Activated CD4-positive, alpha-beta T cell treated with anti-CD3 and anti-CD28 coated beads, Interleukin-2, amount 50 U/mL, for 24 hours (primary cell): ENCODE results near the gene SLC30A5.
"Not testable (repeated sequence)": the region's sequence is repeated elsewhere in the genome, so short reads cannot be mapped to it uniquely, and the experiment has no call there.

Experiments used
- DNase-seq, 2 donors: peaks; one replicate each; pipeline ENCODE4 v3.0.0-alpha.2; 2020; ENCODE audit warnings: low read depth in 1 of 2, low spot score in 1 of 2

Gene SLC30A5

GRCh38 chr5:69103521-69103920, 9.7 kb downstream of the SLC30A5 start:
- no peak for DNase-seq

- no peak for DNase-seq
Observed at GRCh38 chr5:69105996-69106906, 12.4 kb downstream of the SLC30A5 start.

- DNase-seq = not testable (repeated sequence)
Observed at GRCh38 chr5:69108367-69108766, 14.6 kb downstream of the SLC30A5 start.

- no peak for DNase-seq
Observed at GRCh38 chr5:69113851-69114250, 20.0 kb downstream of the SLC30A5 start.

GRCh38 chr5:69115526-69115925, 21.7 kb downstream of the SLC30A5 start:
- DNase-seq = no peak

GRCh38 chr5:69129413-69129812, 35.6 kb downstream of the SLC30A5 start:
- no peak for DNase-seq

- DNase-seq = no peak
Observed at GRCh38 chr5:69130241-69130640, 36.4 kb downstream of the SLC30A5 start.

- no peak for DNase-seq
Observed at GRCh38 chr5:69131304-69131703, 37.5 kb downstream of the SLC30A5 start.

GRCh38 chr5:69134126-69134525, 40.3 kb downstream of the SLC30A5 start:
- no peak for DNase-seq

- DNase-seq = no peak
Observed at GRCh38 chr5:69136293-69136692, 42.5 kb downstream of the SLC30A5 start.

- not testable (repeated sequence) for DNase-seq
Observed at GRCh38 chr5:69137208-69137607, 43.4 kb downstream of the SLC30A5 start.

GRCh38 chr5:69137807-69138206, 44.0 kb downstream of the SLC30A5 start:
- DNase-seq = no peak

GRCh38 chr5:69138766-69139165, 45.0 kb downstream of the SLC30A5 start:
- no peak for DNase-seq

GRCh38 chr5:69140239-69140638, 46.4 kb downstream of the SLC30A5 start:
- not testable (repeated sequence) for DNase-seq

GRCh38 chr5:69140827-69141226, 47.0 kb downstream of the SLC30A5 start:
- no peak for DNase-seq

GRCh38 chr5:69148576-69148975, 54.8 kb downstream of the SLC30A5 start:
- not testable (repeated sequence) for DNase-seq

GRCh38 chr5:69148981-69149675, 55.3 kb downstream of the SLC30A5 start:
- no peak for DNase-seq

GRCh38 chr5:69149676-69150010, 55.8 kb downstream of the SLC30A5 start:
- DNase-seq = no peak

- no peak for DNase-seq
Observed at GRCh38 chr5:69152731-69153130, 58.9 kb downstream of the SLC30A5 start.

- DNase-seq = no peak
Observed at GRCh38 chr5:69156456-69156855, 62.6 kb downstream of the SLC30A5 start.

GRCh38 chr5:69158039-69158438, 64.2 kb downstream of the SLC30A5 start:
- DNase-seq = no peak

- no peak for DNase-seq
Observed at GRCh38 chr5:69160651-69161050, 66.8 kb downstream of the SLC30A5 start.
